GM23338 (cell line): Measurements from ENCODE around the gene DDX31. TPM values are rescaled to one million over a fixed set of nuclear protein-coding genes. Genes with fewer than 3 reads are reported as not detected.

Source experiments
- ATAC-seq: fragments of 200-7000 bp; cut with Tn5 transposase; 3 replicates; pipeline ENCODE4 v1.9.1; 2020
- DNase-seq: peaks from one replicate; pipeline ENCODE4 v3.0.0-alpha.2; 2015; ENCODE audit warnings: low spot score
- H2AFZ ChIP-seq: fragments of 200-600 bp; sonication (generic); 2 replicates; pipeline ENCODE4 v1.8.0; 2016; ENCODE audit warnings: antibody characterized with exemption, mild to moderate bottlenecking, moderate library complexity
- H3F3A ChIP-seq: fragments of 200-600 bp; sonication (generic); replicated peaks from 2 replicates; pipeline ENCODE4 v1.8.0; 2017; ENCODE audit warnings: antibody characterized with exemption, mixed run types, low read depth
- H3K27ac ChIP-seq: fragments of 200-600 bp; sonication (generic); 2 replicates; pipeline ENCODE4 v1.6.1; 2016; ENCODE audit warnings: low read depth
- H3K27me3 ChIP-seq: fragments of 200-600 bp; sonication (generic); 2 replicates; pipeline ENCODE4 v1.8.0; 2016; ENCODE audit warnings: mild to moderate bottlenecking, mixed run types, moderate library complexity; ENCODE audit not compliant: insufficient read depth
- H3K36me3 ChIP-seq: fragments of 200-600 bp; sonication (generic); 2 replicates; pipeline ENCODE4 v1.8.0; 2016; ENCODE audit warnings: mild to moderate bottlenecking; ENCODE audit not compliant: insufficient read depth
- H3K4me1 ChIP-seq: fragments of 200-600 bp; sonication (generic); 2 replicates; pipeline ENCODE4 v1.8.0; 2016; ENCODE audit warnings: mild to moderate bottlenecking, moderate library complexity; ENCODE audit not compliant: insufficient read depth
- H3K4me2 ChIP-seq: fragments of 200-600 bp; sonication (generic); 2 replicates; pipeline ENCODE4 v1.7.1; 2017; ENCODE audit warnings: mixed run types
- H3K4me3 ChIP-seq: fragments of 200-600 bp; sonication (generic); 2 replicates; pipeline ENCODE4 v1.6.1; 2016; ENCODE audit warnings: mixed run types
- H3K79me2 ChIP-seq: fragments of 200-600 bp; sonication (generic); replicated peaks from 2 replicates; pipeline ENCODE4 v1.8.0; 2017; ENCODE audit warnings: mild to moderate bottlenecking; ENCODE audit not compliant: insufficient read depth
- H3K9me2 ChIP-seq: fragments of 200-600 bp; sonication (generic); 2 replicates; pipeline ENCODE4 v1.8.0; 2017; ENCODE audit not compliant: insufficient read depth
- H4K20me1 ChIP-seq: fragments of 200-600 bp; sonication (generic); replicated peaks from 2 replicates; pipeline ENCODE4 v1.8.0; 2017; ENCODE audit warnings: mild to moderate bottlenecking; ENCODE audit not compliant: insufficient read depth
- H3K27ac Mint-ChIP-seq: 2 replicates; pipeline ENCODE4 v1.8.0; 2020; ENCODE audit warnings: inconsistent platforms, mild to moderate bottlenecking, moderate library complexity, mixed read lengths
- H3K27me3 Mint-ChIP-seq: 3 replicates; pipeline ENCODE4 v1.8.0; 2022; ENCODE audit warnings: low read depth, mild to moderate bottlenecking, moderate library complexity, mixed read lengths, inconsistent platforms; ENCODE audit not compliant: insufficient read depth, poor library complexity
- H3K36me3 Mint-ChIP-seq: 3 replicates; pipeline ENCODE4 v1.8.0; 2021; ENCODE audit warnings: low read depth, mild to moderate bottlenecking, inconsistent platforms, moderate library complexity, mixed read lengths
- H3K4me1 Mint-ChIP-seq: 3 replicates; pipeline ENCODE4 v1.8.0; 2020; ENCODE audit warnings: mild to moderate bottlenecking, inconsistent platforms, mixed read lengths
- H3K4me3 Mint-ChIP-seq: 3 replicates; pipeline ENCODE4 v1.8.0; 2021; ENCODE audit warnings: moderate library complexity, mild to moderate bottlenecking, inconsistent platforms, mixed read lengths
- H3K9me3 Mint-ChIP-seq: 3 replicates; pipeline ENCODE4 v1.8.0; 2020; ENCODE audit warnings: moderate library complexity, mild to moderate bottlenecking, inconsistent platforms, mixed read lengths
- ETS1 ChIP-seq: IDR thresholded peaks from 2 replicates; pipeline ENCODE4 v1.6.1; 2016; ENCODE audit warnings: antibody characterized with exemption
- EZH2 ChIP-seq: fragments of 200-600 bp; sonication (generic); IDR thresholded peaks from one replicate; pipeline ENCODE4 v1.8.0; 2017; ENCODE audit warnings: antibody characterized with exemption, mild to moderate bottlenecking, low read depth; ENCODE audit not compliant: unreplicated experiment
- EZH2phosphoT487 ChIP-seq: fragments of 200-600 bp; sonication (generic); IDR thresholded peaks from one replicate; pipeline ENCODE4 v1.8.1; 2018; ENCODE audit warnings: antibody characterized with exemption; ENCODE audit not compliant: unreplicated experiment
- JUNB ChIP-seq: IDR thresholded peaks from one replicate; pipeline ENCODE4 v1.6.1; 2016; ENCODE audit warnings: antibody characterized with exemption; ENCODE audit not compliant: unreplicated experiment
- NANOG ChIP-seq: IDR thresholded peaks from 2 replicates; pipeline ENCODE4 v1.6.1; 2016; ENCODE audit warnings: antibody characterized with exemption, borderline replicate concordance
- POLR2AphosphoS5 ChIP-seq: IDR thresholded peaks from 2 replicates; pipeline ENCODE4 v1.6.1; 2016; ENCODE audit warnings: antibody characterized with exemption, low read depth
- REST ChIP-seq: IDR thresholded peaks from one replicate; pipeline ENCODE4 v1.6.1; 2018; ENCODE audit warnings: antibody characterized with exemption; ENCODE audit not compliant: unreplicated experiment
- ZNF114 ChIP-seq: fragments of 250-450 bp; sonication (Bioruptor Pico); IDR thresholded peaks from 2 replicates; pipeline ENCODE4 v1.5.0; 2020; ENCODE audit warnings: mild to moderate bottlenecking, moderate library complexity
- ZNF462 ChIP-seq: fragments of 250-450 bp; sonication (Bioruptor Pico); IDR thresholded peaks from 2 replicates; pipeline ENCODE4 v1.5.0; 2020; ENCODE audit warnings: mild to moderate bottlenecking, moderate library complexity
- polyA plus RNA-seq: library from polyadenylated mRNA; unstranded; fragments of >200 nt; fragmentation: Nextera tagmentation; extraction: Ambion mirVana; gene quantifications from 2 replicates; pipeline ENCODE4 v1.2.1, GENCODE V29; 2016
- total RNA-seq: library from RNA; depleted of rRNA; stranded (reverse); fragments of >200 nt; shearing (Covaris generic); gene quantifications from 2 replicates; pipeline ENCODE4 v1.2.3, GENCODE V29; 2014

The DDX31 gene
- total and polyA plus RNA-seq, 2 experiments from 2014 or later = 14.8 to 23.5 TPM

GRCh38 chr9:132610661-132611060 lies 59.1 kb downstream of the DDX31 start:
- Histone ChIP-seq H2AFZ (no peak overlapping the region), H3K9me2 (no peaks in the 10 kb centered on the region), H3K4me2 (no peak overlapping the region), H3K79me2 (no peaks in the 10 kb centered on the region), H3F3A (0 out of 2 replicates have a peak, but pooled peaks cover 3% of the 10 kb centered on the region), H3K27me3 (no peaks in the 10 kb centered on the region), H3K4me3 (no peak overlapping the region), H3K36me3 (peaks cover 16% of the 10 kb centered on the region; the same call in 1 of the 2 replicates), H4K20me1 (no peaks in the 10 kb centered on the region; the same call in none of the 2 replicates), H3K27ac (no peak overlapping the region), H3K4me1 (peaks cover 5% of the 10 kb centered on the region; the same call in 1 of the 2 replicates)
- H3K4me1 Mint-ChIP-seq = peaks cover 19% of the 10 kb centered on the region
- H3K27ac Mint-ChIP-seq = no peak overlapping the region
- DNase-seq (no peak), ATAC-seq (no peak)
- peaks cover 69% of the 10 kb centered on the region for H3K36me3 Mint-ChIP-seq
- H3K4me3 Mint-ChIP-seq = no peak overlapping the region
- peaks cover 8% of the 10 kb centered on the region for H3K27me3 Mint-ChIP-seq
- H3K9me3 Mint-ChIP-seq = no peaks in the 10 kb centered on the region
- TF ChIP-seq ETS1 = no peak

- ATAC-seq (no peak), DNase-seq (no peak)
- Histone ChIP-seq H3F3A (0 out of 2 replicates have a peak, but pooled peaks cover 3% of the 10 kb centered on the region), H4K20me1 (peaks cover 3% of the 10 kb centered on the region), H3K27ac (no peak overlapping the region), H3K79me2 (no peaks in the 10 kb centered on the region), H3K4me1 (no peaks in the 10 kb centered on the region), H3K36me3 (peaks cover 16% of the 10 kb centered on the region; the same call in 1 of the 2 replicates), H2AFZ (no peak overlapping the region), H3K9me2 (no peaks in the 10 kb centered on the region), H3K27me3 (no peaks in the 10 kb centered on the region), H3K4me3 (no peak overlapping the region), H3K4me2 (no peak overlapping the region)
- Mint-ChIP-seq H3K9me3 (no peaks in the 10 kb centered on the region), H3K4me3 (no peak overlapping the region), H3K36me3 (peaks cover 65% of the 10 kb centered on the region), H3K27ac (no peak overlapping the region), H3K4me1 (peaks cover 11% of the 10 kb centered on the region), H3K27me3 (peaks cover 9% of the 10 kb centered on the region)
- TF ChIP-seq REST = no peak
- no peak for TF ChIP-seq ETS1
- TF ChIP-seq ZNF114 (CRISPR knock-in tag) = no peak
- TF ChIP-seq NANOG = no peak
- TF ChIP-seq JUNB = no peak
- TF ChIP-seq EZH2 = no peak
- no peak for TF ChIP-seq ZNF462 (CRISPR knock-in tag)
- TF ChIP-seq POLR2AphosphoS5 = no peak
- no peak for TF ChIP-seq EZH2phosphoT487
These were observed 60.0 kb downstream of the DDX31 start for GRCh38 chr9:132609829-132610228.
